ENCODE measurements around the gene SERINC5.
"Not testable (repeated sequence)": the region's sequence is repeated elsewhere in the genome, so short reads cannot be mapped to it uniquely, and the experiment has no call there.

The SERINC5 gene

GRCh38 chr5:80161165-80161564 lies 94.7 kb downstream of the SERINC5 start:
- DNase-seq, result no peak

DNA sequence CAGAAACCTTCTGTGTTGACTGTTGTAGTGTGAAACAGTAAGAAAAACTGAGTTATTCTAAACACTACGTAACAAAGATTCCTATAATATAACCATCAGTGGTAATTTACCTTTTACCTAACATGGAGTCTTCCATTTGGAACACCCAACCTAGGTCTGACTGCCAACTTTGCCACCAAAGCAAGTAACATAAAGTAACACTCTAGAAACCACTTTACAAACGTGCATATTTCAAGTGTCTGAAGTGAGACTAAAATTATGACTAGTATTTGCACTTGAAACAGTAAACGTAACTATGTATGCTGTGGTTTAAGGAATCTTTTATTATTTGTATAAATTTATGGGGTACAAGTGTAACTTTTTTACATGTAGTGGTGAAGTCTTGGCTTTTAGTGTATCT lies 95.6 kb downstream of the SERINC5 start:
- DNase-seq, result no peak

DNA sequence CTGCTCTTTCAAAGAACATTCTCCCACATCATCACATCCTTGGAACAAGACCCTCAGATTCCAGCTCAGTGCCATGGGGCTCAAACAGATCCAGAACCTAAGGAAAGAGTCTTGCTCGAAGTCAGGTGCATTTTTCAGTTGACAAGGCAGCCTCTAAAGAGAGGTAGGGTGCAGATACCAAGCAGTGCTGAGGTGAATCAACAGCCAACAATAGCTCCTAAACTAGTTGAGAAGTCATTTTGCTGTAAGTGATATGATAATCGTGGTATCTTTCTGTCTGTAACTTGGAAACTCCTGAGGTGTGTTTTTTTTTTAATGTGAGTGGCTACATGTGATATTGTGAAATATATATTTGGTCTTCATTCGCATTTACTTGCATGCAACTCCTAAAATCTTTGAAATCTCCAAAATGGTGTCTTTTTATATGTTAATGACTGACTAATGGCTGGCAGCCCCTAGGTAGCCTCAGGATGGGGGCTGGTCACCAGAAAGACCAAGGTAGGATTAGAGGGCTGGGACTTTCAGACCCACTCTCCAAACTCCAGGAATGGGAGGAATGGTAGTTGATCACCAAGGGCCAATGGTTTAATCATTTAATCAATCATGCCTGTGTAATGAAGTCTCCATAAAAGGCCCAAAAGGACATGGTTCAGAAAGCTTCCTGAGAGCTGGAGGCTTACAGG lies 96.6 kb downstream of the SERINC5 start:
- no peak for DNase-seq

GRCh38 chr5:80156156-80156555 lies 99.7 kb downstream of the SERINC5 start:
- no peak for DNase-seq

DNA sequence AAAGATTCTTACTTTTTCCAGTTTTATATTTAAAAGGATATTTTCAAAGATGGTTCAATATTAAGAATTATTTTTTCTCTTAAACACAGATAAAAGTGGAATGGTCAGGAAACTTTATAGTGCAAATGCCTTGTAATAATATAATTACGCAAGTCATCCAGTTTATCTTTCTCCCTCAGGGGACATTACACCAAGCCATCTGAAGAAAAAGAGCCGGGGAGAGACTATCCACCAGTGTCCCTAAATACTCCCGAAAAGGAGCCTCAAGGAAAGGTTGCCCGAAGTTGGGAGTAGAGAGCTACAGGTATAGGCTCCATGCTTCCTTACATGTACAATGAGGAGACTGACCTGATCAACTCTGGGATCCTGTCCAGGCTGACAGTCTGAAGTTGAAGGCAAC lies 101.1 kb downstream of the SERINC5 start:
- no peak for DNase-seq

GRCh38 chr5:80154289-80154688 lies 101.6 kb downstream of the SERINC5 start:
- DNase-seq, result not testable (repeated sequence)

- no peak for DNase-seq
Measured at GRCh38 chr5:80153586-80154126, 102.2 kb downstream of the SERINC5 start.

GRCh38 chr5:80152778-80153177 lies 103.1 kb downstream of the SERINC5 start:
- DNase-seq, result no peak

DNA sequence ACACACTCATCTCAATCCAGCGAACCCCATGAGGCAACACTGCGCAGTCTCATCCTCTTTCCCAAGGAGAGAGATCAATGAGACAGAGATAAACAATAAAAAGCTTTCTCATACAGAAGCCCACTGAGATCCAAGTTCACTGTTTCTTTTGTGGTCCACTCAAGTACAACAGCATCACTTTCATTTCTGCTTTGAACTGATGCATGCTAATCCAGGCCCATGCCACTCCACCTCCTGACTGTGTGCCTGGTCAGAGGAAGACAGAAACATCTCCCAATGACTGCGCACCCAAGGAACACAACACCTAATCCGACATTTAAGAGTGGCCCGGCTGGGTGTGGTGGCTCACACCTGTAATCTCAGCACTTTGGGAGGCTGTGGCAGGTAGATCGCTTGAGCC lies 104.0 kb downstream of the SERINC5 start:
- no peak for DNase-seq

DNA sequence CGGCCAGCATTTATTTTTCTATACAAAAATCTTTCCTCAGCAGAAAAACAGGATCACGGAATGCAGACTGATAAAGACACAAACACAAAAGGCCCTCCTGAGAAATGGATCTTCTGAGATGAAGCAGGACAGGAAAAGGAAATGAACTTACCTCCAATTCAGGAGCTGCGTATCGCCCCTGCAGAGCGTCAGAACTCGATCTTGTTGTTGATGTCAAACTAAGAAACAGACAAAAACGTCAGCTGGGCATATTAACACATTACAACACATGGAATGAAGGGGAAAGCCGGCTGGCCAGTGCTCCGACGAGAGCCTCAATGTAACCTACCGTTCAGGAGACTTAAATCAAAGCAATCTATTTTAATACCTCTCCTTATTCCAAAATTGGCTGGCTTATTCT lies 105.1 kb downstream of the SERINC5 start:
- no peak for DNase-seq

DNA sequence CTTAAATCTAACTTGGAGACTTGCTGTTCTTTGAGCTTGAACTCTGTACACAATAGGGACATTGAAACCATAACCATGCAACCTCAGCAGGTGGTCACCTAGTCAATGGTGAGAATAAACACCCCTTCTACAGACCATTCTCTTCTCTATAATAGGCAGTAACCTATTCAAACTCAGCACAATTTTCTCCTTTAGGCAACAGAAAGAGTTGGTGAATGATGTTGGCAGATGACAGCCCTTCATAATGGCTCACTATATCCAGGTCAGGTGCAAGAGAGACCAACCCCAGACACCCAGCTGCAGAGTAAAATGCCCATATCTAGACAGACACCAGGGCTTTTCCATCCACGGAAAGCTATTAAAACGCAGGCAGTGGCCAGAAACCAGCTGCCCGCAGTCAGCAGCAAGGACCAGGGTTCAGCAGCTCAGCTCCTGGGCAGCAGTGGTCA lies 106.7 kb downstream of the SERINC5 start:
- DNase-seq, result no peak

GRCh38 chr5:80147119-80147815 lies 108.6 kb downstream of the SERINC5 start:
- DNase-seq, result no peak

DNA sequence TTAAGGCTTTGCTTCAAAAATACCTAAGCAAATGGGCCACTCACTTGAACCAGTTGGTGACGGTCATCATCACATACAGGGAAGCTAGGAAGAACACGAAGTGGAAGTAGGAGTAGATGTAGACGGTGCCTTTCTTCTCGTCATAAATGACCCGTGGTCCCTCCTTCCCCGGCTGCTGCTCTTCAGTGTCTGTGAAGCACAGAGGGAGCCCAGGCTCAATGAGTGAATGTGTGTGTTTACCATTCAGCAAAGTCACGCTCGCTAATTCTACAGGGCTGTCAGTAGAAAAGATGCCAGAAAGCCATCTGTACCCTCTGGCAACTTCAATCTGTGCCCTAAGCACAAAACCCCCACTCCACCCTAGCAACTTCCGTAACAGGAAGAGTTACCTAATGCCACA lies 109.8 kb downstream of the SERINC5 start:
- no peak for DNase-seq

DNA sequence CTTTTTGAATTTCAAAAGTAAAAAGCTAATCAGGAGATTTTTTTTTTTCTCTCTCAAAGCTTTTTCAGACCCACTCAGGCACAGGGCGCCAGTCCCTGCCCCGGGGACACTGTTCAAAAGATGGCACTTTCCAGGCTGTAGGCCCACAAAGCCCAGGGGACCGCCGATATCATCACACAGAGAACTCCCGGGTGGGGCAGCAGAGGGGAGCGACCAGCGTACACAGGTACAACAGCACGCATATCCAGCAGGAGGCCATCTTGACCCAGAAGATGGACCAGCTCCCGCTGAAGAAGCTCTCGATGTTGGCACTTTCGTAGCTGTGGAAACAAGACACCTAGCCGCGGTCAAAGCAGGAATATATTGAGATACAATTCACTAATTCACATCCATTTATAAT lies 112.4 kb downstream of the SERINC5 start:
- DNase-seq, result no peak

DNA sequence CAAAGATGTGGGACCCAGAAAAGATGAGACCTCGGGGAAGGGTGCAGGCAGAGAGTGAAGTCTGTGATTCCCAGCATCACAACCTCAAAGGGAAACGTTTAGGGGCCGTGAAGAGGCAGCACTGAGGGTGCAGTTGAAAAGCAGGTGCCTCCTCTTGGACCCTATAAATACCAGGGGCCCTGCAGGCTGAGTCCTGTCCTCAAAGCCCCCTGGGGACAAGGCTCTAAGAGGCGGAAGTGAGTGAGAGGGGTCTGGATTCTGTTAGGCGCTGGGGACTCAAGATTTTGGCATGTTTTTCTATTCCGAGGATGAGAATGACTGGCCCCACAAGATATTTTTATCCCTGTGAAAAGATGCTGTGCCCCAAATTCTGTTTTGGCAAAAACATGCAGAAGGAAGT lies 112.9 kb downstream of the SERINC5 start:
- no peak for DNase-seq

- no peak for DNase-seq
Measured at GRCh38 chr5:80141681-80142080, 114.2 kb downstream of the SERINC5 start.

- no peak for DNase-seq
Measured at GRCh38 chr5:80141147-80141671, 114.6 kb downstream of the SERINC5 start.

GRCh38 chr5:80140496-80140895 lies 115.4 kb downstream of the SERINC5 start:
- DNase-seq, result no peak

DNA sequence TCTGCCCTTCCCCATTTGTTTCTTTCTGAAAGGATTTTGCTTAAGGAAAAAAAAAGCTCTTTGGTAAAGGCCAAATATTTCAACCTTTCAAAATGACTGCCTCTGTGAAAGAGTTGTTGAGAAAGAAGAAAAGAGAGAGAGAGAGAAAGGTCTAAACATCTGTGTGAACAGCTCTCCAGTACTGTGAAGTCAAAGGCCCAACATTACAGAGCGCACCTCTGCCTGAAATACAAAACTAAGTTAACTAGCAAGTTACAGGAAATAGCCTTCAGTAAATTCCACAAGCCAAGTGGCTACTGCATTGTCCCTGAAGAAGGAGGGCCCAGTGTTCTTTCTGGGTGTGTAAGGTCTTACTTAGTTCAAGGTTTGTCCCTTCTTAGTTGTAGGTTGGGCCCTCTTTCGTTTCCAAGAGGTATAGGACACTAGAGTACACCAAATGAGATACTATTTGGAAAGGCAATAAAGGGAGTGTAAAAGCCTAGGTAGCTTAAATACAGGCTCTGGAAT lies 116.3 kb downstream of the SERINC5 start:
- no peak for DNase-seq

- DNase-seq, result no peak
Measured at GRCh38 chr5:80138486-80138885, 117.4 kb downstream of the SERINC5 start.

GRCh38 chr5:80136798-80137197 lies 119.0 kb downstream of the SERINC5 start:
- not testable (repeated sequence) for DNase-seq

DNA sequence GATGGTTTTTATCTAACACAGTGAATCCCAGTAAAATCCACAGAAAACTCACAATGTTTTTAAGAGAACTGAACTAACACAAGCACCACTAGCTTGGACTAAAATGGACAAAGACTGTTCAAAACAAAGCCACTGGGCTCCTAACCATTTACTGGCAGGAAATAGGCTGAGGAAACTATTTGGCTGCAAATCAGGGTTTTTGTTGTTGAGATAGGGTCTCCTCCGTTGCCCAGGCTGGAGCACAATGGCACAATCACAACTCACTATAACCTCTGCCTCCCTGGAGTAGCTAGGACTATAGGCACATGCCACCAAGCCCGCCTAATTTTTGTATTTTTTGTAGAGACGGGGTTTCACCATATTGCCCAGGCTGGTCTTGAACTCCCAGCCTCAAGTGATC lies 121.0 kb downstream of the SERINC5 start:
- DNase-seq, result no peak

- DNase-seq, result no peak
Measured at GRCh38 chr5:80129146-80129545, 126.7 kb downstream of the SERINC5 start.

- DNase-seq, result no peak
Measured at GRCh38 chr5:80128141-80128540, 127.7 kb downstream of the SERINC5 start.
